Measurements from ENCODE around the gene ZNF101. TPM values are rescaled to one million over a fixed set of nuclear protein-coding genes. Genes with fewer than 3 reads are reported as not detected.
"Not testable (repeated sequence)": the region's sequence is repeated elsewhere in the genome, so short reads cannot be mapped to it uniquely, and the experiment has no call there.

The ZNF101 gene
- total RNA-seq, 1 donor from 2014 or later = 4.7 TPM

DNA sequence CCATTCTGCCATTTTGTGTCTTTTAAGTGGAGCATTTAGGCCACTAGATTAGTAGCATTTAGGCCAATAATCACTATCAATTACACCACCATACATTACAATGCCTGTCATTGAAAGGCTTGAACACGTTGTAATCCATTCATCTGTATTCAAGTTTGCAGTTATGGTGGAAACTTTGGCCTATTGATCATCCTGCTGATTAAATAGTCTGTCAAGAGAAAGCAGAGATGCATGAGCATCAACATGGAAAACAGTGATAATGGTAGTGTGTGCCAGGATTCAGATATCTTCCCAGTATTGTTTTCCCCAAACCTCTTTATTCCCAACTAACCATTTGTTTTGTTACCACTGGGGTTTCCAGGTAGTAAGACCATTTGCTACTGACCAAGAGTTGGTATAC, 31.9 kb downstream of the ZNF101 start:
- H3K9me3 ChIP-seq (ENCODE audit: control insufficient read depth in 3 of 3, low read length in 3 of 3) = peaks cover 3 to 18% (median 6%) of the 10 kb centered on the region in 3 donors
- H3K36me3 ChIP-seq (ENCODE audit: control insufficient read depth in 3 of 3, insufficient read depth in 3 of 3, low read length in 3 of 3) = peaks cover 2 to 13% (median 13%) of the 10 kb centered on the region in 3 donors
- H3K9ac ChIP-seq (ENCODE audit: low read depth in 1 of 3, low read length in 3 of 3); H3K27ac ChIP-seq (ENCODE audit: low read depth, low read length); H3K4me3 ChIP-seq (ENCODE audit: low read length in 3 of 3); H3K4me1 ChIP-seq (ENCODE audit: control insufficient read depth in 3 of 3, insufficient read depth in 3 of 3, low read length in 3 of 3); H3K27me3 ChIP-seq (ENCODE audit: control insufficient read depth in 3 of 3, insufficient read depth in 3 of 3, low read length in 3 of 3): not testable (repeated sequence)

DNA sequence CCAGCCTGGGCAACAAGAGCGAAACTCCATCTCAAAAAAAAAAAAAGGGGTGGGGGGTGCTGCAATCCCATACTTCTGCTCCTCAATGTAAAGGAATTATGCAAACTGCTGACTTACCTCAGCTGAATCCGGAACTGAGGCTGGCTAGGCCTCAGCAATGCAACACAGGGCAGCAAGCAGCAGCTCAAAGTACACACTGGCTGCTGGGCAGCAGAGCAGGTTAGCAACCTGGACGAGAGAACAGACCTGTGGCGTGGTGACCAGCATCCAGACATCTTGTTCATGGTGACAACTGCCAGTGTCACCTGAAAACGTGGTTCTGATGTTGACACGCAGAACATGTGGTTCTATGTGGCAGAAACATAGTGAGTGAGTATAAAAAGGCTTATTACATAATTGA, 36.2 kb downstream of the ZNF101 start:
- Histone ChIP-seq H3K4me3 (ENCODE audit: low read length in 3 of 3) (peak overlapping the region in 1 of 3 donors; percentile 15), H3K9me3 (ENCODE audit: control insufficient read depth in 3 of 3, low read length in 3 of 3) (peaks cover 31 to 41% (median 34%) of the 10 kb centered on the region in 3 donors), H3K27ac (ENCODE audit: low read depth, low read length) (no peak overlapping the region), H3K4me1 (ENCODE audit: control insufficient read depth in 3 of 3, insufficient read depth in 3 of 3, low read length in 3 of 3) (no peaks in the 10 kb centered on the region), H3K9ac (ENCODE audit: low read depth in 1 of 3, low read length in 3 of 3) (no peak overlapping the region), H3K27me3 (ENCODE audit: control insufficient read depth in 3 of 3, insufficient read depth in 3 of 3, low read length in 3 of 3) (no peaks in the 10 kb centered on the region), H3K36me3 (ENCODE audit: control insufficient read depth in 3 of 3, insufficient read depth in 3 of 3, low read length in 3 of 3) (peaks cover 13 to 37% (median 15%) of the 10 kb centered on the region in 3 donors)

GRCh38 chr19:19710506-19710905, 41.9 kb downstream of the ZNF101 start:
- H3K4me3 ChIP-seq (ENCODE audit: low read length in 3 of 3) = peak overlapping the region; percentile 0 to 9 (median 5)

GRCh38 chr19:19711306-19711933, 42.8 kb downstream of the ZNF101 start:
- peaks cover 45 to 74% (median 46%) of the 10 kb centered on the region in 3 donors for H3K36me3 ChIP-seq (ENCODE audit: control insufficient read depth in 3 of 3, insufficient read depth in 3 of 3, low read length in 3 of 3)
- H3K4me1 ChIP-seq (ENCODE audit: control insufficient read depth in 3 of 3, insufficient read depth in 3 of 3, low read length in 3 of 3) = no peaks in the 10 kb centered on the region
- H3K4me3 ChIP-seq (ENCODE audit: low read length in 3 of 3) = peak overlapping the region in 1 of 3 donors; percentile 48
- no peak overlapping the region for H3K9ac ChIP-seq (ENCODE audit: low read depth in 1 of 3, low read length in 3 of 3)
- no peaks in the 10 kb centered on the region for H3K27me3 ChIP-seq (ENCODE audit: control insufficient read depth in 3 of 3, insufficient read depth in 3 of 3, low read length in 3 of 3)
- H3K27ac ChIP-seq (ENCODE audit: low read depth, low read length) = no peak overlapping the region
- peaks cover 60 to 76% (median 72%) of the 10 kb centered on the region in 3 donors for H3K9me3 ChIP-seq (ENCODE audit: control insufficient read depth in 3 of 3, low read length in 3 of 3)

More at GRCh38 chr19:19710506-19710905, 41.9 kb downstream of the ZNF101 start:
- H3K9ac ChIP-seq (ENCODE audit: low read depth in 1 of 3, low read length in 3 of 3) = no peak overlapping the region
- H3K9me3 ChIP-seq (ENCODE audit: control insufficient read depth in 3 of 3, low read length in 3 of 3) = peaks cover 59 to 71% (median 67%) of the 10 kb centered on the region in 3 donors
- peaks cover 44 to 71% (median 45%) of the 10 kb centered on the region in 3 donors for H3K36me3 ChIP-seq (ENCODE audit: control insufficient read depth in 3 of 3, insufficient read depth in 3 of 3, low read length in 3 of 3)
- H3K4me1 ChIP-seq (ENCODE audit: control insufficient read depth in 3 of 3, insufficient read depth in 3 of 3, low read length in 3 of 3) = no peaks in the 10 kb centered on the region
- no peaks in the 10 kb centered on the region for H3K27me3 ChIP-seq (ENCODE audit: control insufficient read depth in 3 of 3, insufficient read depth in 3 of 3, low read length in 3 of 3)
- H3K27ac ChIP-seq (ENCODE audit: low read depth, low read length) = no peak overlapping the region

- H3K9ac ChIP-seq (ENCODE audit: low read depth in 1 of 3, low read length in 3 of 3) = no peak overlapping the region
- peaks cover 59 to 79% (median 72%) of the 10 kb centered on the region in 3 donors for H3K9me3 ChIP-seq (ENCODE audit: control insufficient read depth in 3 of 3, low read length in 3 of 3)
- H3K27ac ChIP-seq (ENCODE audit: low read depth, low read length) = no peak overlapping the region
- H3K27me3 ChIP-seq (ENCODE audit: control insufficient read depth in 3 of 3, insufficient read depth in 3 of 3, low read length in 3 of 3) = no peaks in the 10 kb centered on the region
- H3K4me3 ChIP-seq (ENCODE audit: low read length in 3 of 3) = peak overlapping the region in 2 of 3 donors; percentile 12 to 48
- peaks cover 42 to 71% (median 50%) of the 10 kb centered on the region in 3 donors for H3K36me3 ChIP-seq (ENCODE audit: control insufficient read depth in 3 of 3, insufficient read depth in 3 of 3, low read length in 3 of 3)
- H3K4me1 ChIP-seq (ENCODE audit: control insufficient read depth in 3 of 3, insufficient read depth in 3 of 3, low read length in 3 of 3) = no peaks in the 10 kb centered on the region
Observed at GRCh38 chr19:19711934-19712828, 43.5 kb downstream of the ZNF101 start.

DNA sequence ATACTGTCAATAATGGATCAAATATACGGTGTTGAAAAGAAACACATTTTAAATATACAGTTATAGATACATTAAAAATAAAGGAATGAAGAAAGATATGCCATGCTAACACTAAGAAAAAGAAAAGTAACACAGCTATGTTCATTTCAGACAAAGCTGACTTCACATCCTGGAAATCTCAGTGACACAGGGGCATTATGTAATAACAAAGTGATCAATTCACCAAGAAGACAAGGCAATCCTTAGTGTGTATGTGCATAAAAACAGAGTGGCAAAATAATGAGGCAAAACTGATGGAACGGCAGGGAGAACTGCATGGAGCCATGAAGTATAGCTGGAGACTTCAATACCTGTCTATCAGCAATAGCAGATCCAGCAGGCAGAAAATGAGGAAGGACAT, 51.2 kb downstream of the ZNF101 start:
- Histone ChIP-seq H3K36me3 (ENCODE audit: control insufficient read depth in 3 of 3, insufficient read depth in 3 of 3, low read length in 3 of 3) (peaks cover 4 to 28% (median 16%) of the 10 kb centered on the region in 3 donors), H3K27ac (ENCODE audit: low read depth, low read length) (no peak overlapping the region), H3K27me3 (ENCODE audit: control insufficient read depth in 3 of 3, insufficient read depth in 3 of 3, low read length in 3 of 3) (no peaks in the 10 kb centered on the region), H3K4me1 (ENCODE audit: control insufficient read depth in 3 of 3, insufficient read depth in 3 of 3, low read length in 3 of 3) (no peaks in the 10 kb centered on the region), H3K9ac (ENCODE audit: low read depth in 1 of 3, low read length in 3 of 3) (no peak overlapping the region), H3K9me3 (ENCODE audit: control insufficient read depth in 3 of 3, low read length in 3 of 3) (peaks cover 22 to 54% (median 32%) of the 10 kb centered on the region in 3 donors), H3K4me3 (ENCODE audit: low read length in 3 of 3) (no peak overlapping the region)

DNA sequence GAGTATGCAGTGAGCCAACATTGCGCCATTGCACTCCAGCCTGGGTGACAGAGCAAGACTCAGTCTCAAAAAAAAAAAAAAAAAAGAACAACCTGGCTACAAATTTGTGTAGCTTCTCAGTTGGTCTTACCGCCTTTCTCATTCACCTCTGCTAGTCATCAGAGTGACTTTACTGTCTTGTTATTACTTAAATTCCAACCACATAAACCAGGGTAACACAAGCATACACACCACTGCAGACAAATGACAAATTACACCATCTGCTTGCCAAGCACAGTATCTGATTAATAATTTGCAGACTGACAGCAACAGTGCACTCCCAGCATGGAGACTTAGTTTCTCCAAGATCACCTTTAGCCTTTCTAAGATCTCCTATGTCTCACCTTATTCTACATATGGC, 53.3 kb downstream of the ZNF101 start:
- Histone ChIP-seq H3K9ac (ENCODE audit: low read depth in 1 of 3, low read length in 3 of 3) (no peak overlapping the region), H3K9me3 (ENCODE audit: control insufficient read depth in 3 of 3, low read length in 3 of 3) (peaks cover 15 to 39% (median 22%) of the 10 kb centered on the region in 3 donors), H3K4me3 (ENCODE audit: low read length in 3 of 3) (peak overlapping the region in 1 of 3 donors; percentile 34), H3K4me1 (ENCODE audit: control insufficient read depth in 3 of 3, insufficient read depth in 3 of 3, low read length in 3 of 3) (no peaks in the 10 kb centered on the region), H3K27ac (ENCODE audit: low read depth, low read length) (no peak overlapping the region), H3K36me3 (ENCODE audit: control insufficient read depth in 3 of 3, insufficient read depth in 3 of 3, low read length in 3 of 3) (peaks cover 5 to 20% (median 9%) of the 10 kb centered on the region in 3 donors), H3K27me3 (ENCODE audit: control insufficient read depth in 3 of 3, insufficient read depth in 3 of 3, low read length in 3 of 3) (no peaks in the 10 kb centered on the region)

- peaks cover 6 to 7% (median 7%) of the 10 kb centered on the region in 3 donors for H3K36me3 ChIP-seq (ENCODE audit: control insufficient read depth in 3 of 3, insufficient read depth in 3 of 3, low read length in 3 of 3)
- peaks cover 3 to 8% (median 7%) of the 10 kb centered on the region in 3 donors for H3K4me1 ChIP-seq (ENCODE audit: control insufficient read depth in 3 of 3, insufficient read depth in 3 of 3, low read length in 3 of 3)
- H3K9me3 ChIP-seq (ENCODE audit: control insufficient read depth in 3 of 3, low read length in 3 of 3) = peaks cover 0 to 4% (median 4%) of the 10 kb centered on the region in 3 donors
- peak within 1 kb of the TSS; percentile 79 to 88 (median 80) for H3K9ac ChIP-seq (ENCODE audit: low read depth in 1 of 3, low read length in 3 of 3)
- peak within 1 kb of the TSS; percentile 95 to 100 (median 98) for H3K4me3 ChIP-seq (ENCODE audit: low read length in 3 of 3)
- H3K27me3 ChIP-seq (ENCODE audit: control insufficient read depth in 3 of 3, insufficient read depth in 3 of 3, low read length in 3 of 3) = no peaks in the 10 kb centered on the region
- peak within 1 kb of the TSS; percentile 42 for H3K27ac ChIP-seq (ENCODE audit: low read depth, low read length)
Observed at GRCh38 chr19:19732579-19733501, 64.2 kb downstream of the ZNF101 start, which contains the start of gene ZNF14. ZNF14 (minus strand) TSS chr19:19733112; CDS start chr19:19732958, 154 bp downstream.

All from skeletal muscle tissue (tissue), 4 donors.